Heart right ventricle (tissue), 16 donors: Measurements from ENCODE around the gene PARP16. TPM values are rescaled to one million over a fixed set of nuclear protein-coding genes. Genes with fewer than 3 reads are reported as not detected.

Source experiments
- ATAC-seq, 8 donors: fragments of 200-7000 bp; cut with Tn5 transposase; one replicate each; pipeline ENCODE4 v1.9.1; 2020; ENCODE audit warnings: mild to moderate bottlenecking in 8 of 8, moderate library complexity in 8 of 8, moderate number of reproducible peaks in 1 of 8
- DNase-seq, 2 donors: peaks; one replicate each; pipeline ENCODE4 v3.0.0-alpha.2; 2020
- H3K27ac ChIP-seq, 10 donors: fragments of 200-600 bp; sonication (generic) in 2 of 10; one replicate each; pipeline versions ENCODE4 v1.5.0 to v1.8.0; 2020 to 2022; ENCODE audit warnings: mild to moderate bottlenecking in 3 of 10
- H3K27me3 ChIP-seq, 7 donors: fragments of 200-600 bp; one replicate each; pipeline ENCODE4 v1.8.0; 2021 to 2022; ENCODE audit warnings: mild to moderate bottlenecking in 2 of 7
- H3K36me3 ChIP-seq, 9 donors: fragments of 200-600 bp; sonication (generic) in 1 of 9; one replicate each; pipeline versions ENCODE4 v1.5.0 to v1.8.0; 2020 to 2022; ENCODE audit warnings: mild to moderate bottlenecking in 2 of 9
- H3K4me1 ChIP-seq, 9 donors: fragments of 200-600 bp; sonication (generic) in 1 of 9; one replicate each; pipeline versions ENCODE4 v1.5.0 to v1.8.0; 2020 to 2022; ENCODE audit warnings: mild to moderate bottlenecking in 4 of 9
- H3K4me3 ChIP-seq, 10 donors: fragments of 200-600 bp; sonication (generic) in 2 of 10; one replicate each; pipeline versions ENCODE4 v1.5.0 to v1.8.0; 2020 to 2022; ENCODE audit warnings: mild to moderate bottlenecking in 7 of 10, moderate library complexity in 2 of 10
- H3K9me3 ChIP-seq, 11 donors: fragments of 200-600 bp in 10 of 11; sonication (generic) in 2 of 11; one replicate each; pipeline versions ENCODE4 v1.5.0 to v1.8.0; 2013 to 2022; ENCODE audit warnings: mild to moderate bottlenecking in 2 of 11, control low read depth in 1 of 11, moderate library complexity in 1 of 11
- CTCF ChIP-seq, 9 donors: fragments of 200-600 bp; sonication (generic) in 2 of 9; IDR thresholded peaks; one replicate each; pipeline versions ENCODE4 v1.5.0 to v1.8.0; 2021 to 2022; ENCODE audit warnings: antibody characterized with exemption in 9 of 9, mild to moderate bottlenecking in 5 of 9, moderate library complexity in 1 of 9
- WGBS, 2 donors: extraction: QIAGEN DNeasy Blood & Tissue Kit; methylation state at CpG; one replicate each; pipeline ENCODE4 v1.1.7; 2013; ENCODE audit warnings: inconsistent platforms in 1 of 2; 5-methylcytosine and 5-hydroxymethylcytosine counted together
- intact Hi-C, 10 donors: fragments of 100-400 bp; cut with DNase I; formaldehyde crosslinking; loops; one replicate each; pipeline versions ENCODE4 v1.11.1 to v1.14.2; 2022
- polyA plus RNA-seq, 2 donors: library from polyadenylated mRNA; stranded (reverse); fragments of 200-250 nt; gene quantifications; one replicate each; pipeline ENCODE4 v1.2.3, GENCODE V29; 2013
- total RNA-seq, 10 donors: library from RNA; stranded (reverse); fragmentation: NEBNext Ultra II Directional in 3 of 10; extraction: Animal tissue kit (Norgen Biotek cat#: 25700) in 3 of 10; gene quantifications; one replicate each; pipeline versions ENCODE4 v1.2.1 to v1.2.4, GENCODE V29; 2021 to 2023
- donor health status: Arrhythmogenic right ventricular cardiomyopathy.
- donor health status: ischemic (EF 13 %, LVEDD 7.1; RV severe dilation, severe dysfunction).
- donor health status: healthy with polysubstance abuse.
- donor health status: DM: no; HTN: yes; CAD: no.
- donor health status: DM: no; HTN: no; CAD: no.
- donor health status: ischemic (EF 25% LVEDD 6.9; RV normal size, moderate dysfunction).
- donor health status: ischemic (EF 25% LVEDD 5.7; RV mildly dilated, moderate dysfunction).
- donor health status: healthy.
- donor health status: DM: yes; HTN: yes; CAD: no.
- donor health status: Ischemic cardiomyopathy.
- donor health status: ischemic (EF 35%, LVEDD 5.7; RV mildly dilated, moderate dysfunction).
- donor health status: nonischemic (EF 11% LVEDD 7.7; RV severe dilation, severe dysfunction).
- donor health status: DM: yes; HTN: yes; CAD: no.
- donor health status: PGD.
- donor health status: ischemic (EF 29% LVEDD 5.4; RV normal size, mild dysfunction).
- donor health status: nonischemic (EF 23%, LVEDD 6.1; RV moderate dilation, normal function).

The PARP16 gene
- total and polyA plus RNA-seq, 12 donors: 3.1 to 5.2 (median 4.7) TPM

GRCh38 chr15:65266469-65266868, 20.2 kb downstream of the PARP16 start:
- 92 to 96% methylated on average over 5 of the region's 5 CpGs for WGBS, 2 donors
- DNase-seq (no peak), ATAC-seq (no peak)
- intact Hi-C loops: loop anchor here in 1 of 10 donors (10.0 kb wide), 1 partner anchor 232 kb away; no protein-coding TSS in a partner anchor
- H3K9me3 ChIP-seq: no peaks in the 10 kb centered on the region
- no peaks in the 10 kb centered on the region for H3K27me3 ChIP-seq
- H3K27ac ChIP-seq: no peak overlapping the region
- H3K4me1 ChIP-seq: peaks cover 0 to 26% (median 7%) of the 10 kb centered on the region in 9 donors
- no peak overlapping the region for H3K4me3 ChIP-seq
- H3K36me3 ChIP-seq: peaks cover 0 to 73% (median 12%) of the 10 kb centered on the region in 9 donors
- no peak for TF ChIP-seq CTCF (IDR thresholded peaks at IDR 0.05)

GRCh38 chr15:65264863-65265430, 21.7 kb downstream of the PARP16 start:
- Histone ChIP-seq H3K27ac (peak overlapping the region in 1 of 10 donors; percentile 36), H3K9me3 (no peaks in the 10 kb centered on the region), H3K4me1 (peaks cover 0 to 15% (median 0%) of the 10 kb centered on the region in 9 donors), H3K4me3 (no peak overlapping the region), H3K36me3 (peaks cover 0 to 82% (median 14%) of the 10 kb centered on the region in 9 donors), H3K27me3 (no peaks in the 10 kb centered on the region)
- no peak for TF ChIP-seq CTCF (IDR thresholded peaks at IDR 0.05)
- peak in 7 of 8 donors; percentile 25 to 74 (median 52) for ATAC-seq
- 28 to 32% methylated on average over 2 of the region's 2 CpGs for WGBS, 2 donors
- intact Hi-C loops: loop anchor here in 1 of 10 donors (10.0 kb wide), 1 partner anchor 230 kb away; no protein-coding TSS in a partner anchor
- DNase-seq: no peak

- peaks cover 0 to 17% (median 0%) of the 10 kb centered on the region in 9 donors for H3K4me1 ChIP-seq
- ATAC-seq (no peak), DNase-seq (no peak)
- H3K4me3 ChIP-seq: no peak overlapping the region
- H3K9me3 ChIP-seq: no peaks in the 10 kb centered on the region
- TF ChIP-seq CTCF (IDR thresholded peaks at IDR 0.05): no peak
- WGBS, 2 donors: 95 to 96% methylated on average over 4 of the region's 4 CpGs
- no peaks in the 10 kb centered on the region for H3K27me3 ChIP-seq
- no peak overlapping the region for H3K27ac ChIP-seq
- intact Hi-C loops: loop anchor here in 1 of 10 donors (10.0 kb wide), 1 partner anchor 229 kb away; no protein-coding TSS in a partner anchor
- peaks cover 0 to 82% (median 25%) of the 10 kb centered on the region in 9 donors for H3K36me3 ChIP-seq
These were observed 23.4 kb downstream of the PARP16 start for GRCh38 chr15:65263313-65263712.

- WGBS, 2 donors: 96 to 97% methylated on average over 6 of the region's 6 CpGs
- H3K27ac ChIP-seq: no peak overlapping the region
- peaks cover 0 to 92% (median 25%) of the 10 kb centered on the region in 9 donors for H3K36me3 ChIP-seq
- peaks cover 0 to 25% (median 0%) of the 10 kb centered on the region in 9 donors for H3K4me1 ChIP-seq
- intact Hi-C loops: loop anchor here in 1 of 10 donors (10.0 kb wide), 1 partner anchor 226 kb away; no protein-coding TSS in a partner anchor
- ATAC-seq (no peak), DNase-seq (no peak)
- H3K4me3 ChIP-seq: no peak overlapping the region
- H3K9me3 ChIP-seq: no peaks in the 10 kb centered on the region
- no peak for TF ChIP-seq CTCF (IDR thresholded peaks at IDR 0.05)
- H3K27me3 ChIP-seq: no peaks in the 10 kb centered on the region
These were observed 25.7 kb downstream of the PARP16 start for GRCh38 chr15:65260968-65261367.
